Measurements from ENCODE around the gene CFAP46. TPM values are rescaled to one million over a fixed set of nuclear protein-coding genes. Genes with fewer than 3 reads are reported as not detected.

Gene CFAP46
- total and polyA plus RNA-seq, 2 of the 8 experiments (the other 6 are each of a cell fraction or from before 2014, with no cell fraction given), result 2.6 to 4.8 TPM

DNA sequence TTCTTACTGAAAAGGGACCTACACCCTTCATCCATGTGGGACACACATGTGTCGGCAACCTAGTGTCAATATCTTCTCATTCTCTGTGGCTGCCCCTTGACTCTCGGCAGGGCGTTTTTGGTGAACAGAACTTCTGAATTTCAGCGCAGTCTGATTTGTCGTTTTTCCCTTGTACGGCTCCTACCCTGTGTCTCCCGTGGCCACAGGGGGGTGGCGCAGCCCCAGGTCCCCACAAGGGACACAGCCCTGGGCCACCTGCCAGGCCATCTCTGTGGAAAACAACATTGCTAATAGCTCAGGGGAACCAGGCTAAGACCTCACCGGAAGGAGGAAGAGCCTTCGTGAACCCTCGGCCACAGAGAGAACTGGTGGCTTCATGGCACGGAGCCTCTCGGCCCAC lies 103.3 kb downstream of the CFAP46 start:
- Histone ChIP-seq H3K4me3 (ENCODE audit: extremely low read depth in 1 of 4, insufficient read depth in 2 of 4, low read depth in 3 of 4, low read length in 4 of 4) (no peak overlapping the region), H2BK5ac (ENCODE audit: low read depth, low read length) (no peak overlapping the region), H3K27me3 (replicated peaks in 1 of 4; ENCODE audit: control insufficient read depth in 3 of 4, extremely low read depth in 1 of 4, insufficient read depth in 3 of 4, low read length in 3 of 4) (no peaks in the 10 kb centered on the region), H4K5ac (ENCODE audit: insufficient read length, low read depth, low read length) (no peak overlapping the region), H4K20me1 (replicated peaks in 1 of 2; ENCODE audit: control insufficient read depth in 1 of 2, insufficient read depth in 2 of 2, low read length in 2 of 2) (peaks cover 0 to 3% of the 10 kb centered on the region in 2 experiments), H2BK12ac (ENCODE audit: low read depth, low read length) (no peak overlapping the region), H3K4ac (replicated peaks; ENCODE audit: insufficient read length, low read depth, low read length) (no peak overlapping the region), H3K79me2 (ENCODE audit: control insufficient read depth in 1 of 2, insufficient read depth in 2 of 2, low read length in 2 of 2) (no peaks in the 10 kb centered on the region), H2BK15ac (ENCODE audit: low read length) (no peak overlapping the region), H3K14ac (ENCODE audit: insufficient read length) (no peak overlapping the region), H3K23ac (ENCODE audit: insufficient read length) (no peak overlapping the region), H3K27ac (ENCODE audit: low read depth, low read length) (no peak overlapping the region), H3K18ac (ENCODE audit: extremely low read depth, low read length) (no peak overlapping the region), H2BK20ac (ENCODE audit: low read length) (no peak overlapping the region), H3K79me1 (ENCODE audit: low read depth, low read length) (no peaks in the 10 kb centered on the region), H3K36me3 (ENCODE audit: control insufficient read depth in 2 of 4, insufficient read depth in 4 of 4, low read length in 3 of 4) (no peaks in the 10 kb centered on the region), H4K8ac (ENCODE audit: extremely low read depth, insufficient read depth, low read length) (no peak overlapping the region; the same call in 1 of the 2 replicates), H3K4me2 (ENCODE audit: insufficient read depth in 1 of 2, low read depth in 2 of 2, low read length in 2 of 2) (no peak overlapping the region), H4K91ac (replicated peaks; ENCODE audit: insufficient read length, low read length) (no peak overlapping the region), H2AK5ac (ENCODE audit: low read depth, low read length) (no peak overlapping the region), H2BK120ac (replicated peaks; ENCODE audit: low read depth, low read length) (no peak overlapping the region), H3K56ac (replicated peaks; ENCODE audit: insufficient read length, low read depth, low read length) (no peak overlapping the region), H3K9me3 (ENCODE audit: insufficient read depth in 2 of 2, low read depth in 1 of 2, low read length in 1 of 2) (peaks cover 19% of the 10 kb centered on the region in 2 experiments), H3K23me2 (ENCODE audit: low read depth, low read length) (no peaks in the 10 kb centered on the region), H3K9ac (replicated peaks in 1 of 4; ENCODE audit: extremely low read depth in 1 of 4, low read depth in 3 of 4, low read length in 3 of 4) (no peak overlapping the region), H3K4me1 (replicated peaks in 1 of 4; ENCODE audit: control insufficient read depth in 3 of 4, insufficient read depth in 4 of 4, low read length in 3 of 4) (peaks cover 0 to 10% (median 4%) of the 10 kb centered on the region in 4 experiments; a peak in 5 of 7 replicates), H2AFZ (ENCODE audit: low read length) (no peak overlapping the region)
- no peak for DNase-seq (ENCODE audit: low read depth in 1 of 2, low spot score in 2 of 2)
- POLR2A ChIA-PET (ENCODE audit: partially characterized antibody), result interaction anchor here (1.4 kb wide), 1 partner anchor 21 kb away, joined by 3 read pairs; no protein-coding TSS in a partner anchor
- TF ChIP-seq CBX8 (IDR thresholded peaks at IDR 0.05; ENCODE audit: borderline replicate concordance, low read depth, low read length), result no peak
- TF ChIP-seq, protein P1, sequence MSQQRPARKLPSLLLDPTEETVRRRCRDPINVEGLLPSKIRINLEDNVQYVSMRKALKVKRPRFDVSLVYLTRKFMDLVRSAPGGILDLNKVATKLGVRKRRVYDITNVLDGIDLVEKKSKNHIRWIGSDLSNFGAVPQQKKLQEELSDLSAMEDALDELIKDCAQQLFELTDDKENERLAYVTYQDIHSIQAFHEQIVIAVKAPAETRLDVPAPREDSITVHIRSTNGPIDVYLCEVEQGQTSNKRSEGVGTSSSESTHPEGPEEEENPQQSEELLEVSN (IDR thresholded peaks at IDR 0.05), result no peak
- FAIRE-seq, result no peak
- CTCF ChIA-PET (ENCODE audit: partially characterized antibody), result interaction anchor here (1.1 to 1.9 kb wide), 8 partner anchors 21 to 81 kb away, joined by 3 to 6 read pairs (median 4); no protein-coding TSS in a partner anchor
- whole genome bisulfite sequencing, 2 experiments (ENCODE audit: extremely low coverage in 1 of 2, insufficient coverage in 1 of 2, insufficient read length in 1 of 2, insufficient replicate concordance in 2 of 2, low coverage in 1 of 2, low lambda C conversion rate in 2 of 2, missing lambda C conversion rate in 1 of 2), result 95% methylated on average over 13 of the region's 13 CpGs; no CpG with 5 or more reads in 1 of the 2 experiments
